NCI-H748 (cell line): ENCODE data around the gene NDUFV3.
"Not testable (repeated sequence)": the region's sequence is repeated elsewhere in the genome, so short reads cannot be mapped to it uniquely, and the experiment has no call there.

ENCODE experiments used
- DNase-seq: peaks from one replicate; lab custom pipeline; 2025; ENCODE audit not compliant: unreplicated experiment; lab: John Stamatoyannopoulos, UW

NDUFV3 gene

DNA sequence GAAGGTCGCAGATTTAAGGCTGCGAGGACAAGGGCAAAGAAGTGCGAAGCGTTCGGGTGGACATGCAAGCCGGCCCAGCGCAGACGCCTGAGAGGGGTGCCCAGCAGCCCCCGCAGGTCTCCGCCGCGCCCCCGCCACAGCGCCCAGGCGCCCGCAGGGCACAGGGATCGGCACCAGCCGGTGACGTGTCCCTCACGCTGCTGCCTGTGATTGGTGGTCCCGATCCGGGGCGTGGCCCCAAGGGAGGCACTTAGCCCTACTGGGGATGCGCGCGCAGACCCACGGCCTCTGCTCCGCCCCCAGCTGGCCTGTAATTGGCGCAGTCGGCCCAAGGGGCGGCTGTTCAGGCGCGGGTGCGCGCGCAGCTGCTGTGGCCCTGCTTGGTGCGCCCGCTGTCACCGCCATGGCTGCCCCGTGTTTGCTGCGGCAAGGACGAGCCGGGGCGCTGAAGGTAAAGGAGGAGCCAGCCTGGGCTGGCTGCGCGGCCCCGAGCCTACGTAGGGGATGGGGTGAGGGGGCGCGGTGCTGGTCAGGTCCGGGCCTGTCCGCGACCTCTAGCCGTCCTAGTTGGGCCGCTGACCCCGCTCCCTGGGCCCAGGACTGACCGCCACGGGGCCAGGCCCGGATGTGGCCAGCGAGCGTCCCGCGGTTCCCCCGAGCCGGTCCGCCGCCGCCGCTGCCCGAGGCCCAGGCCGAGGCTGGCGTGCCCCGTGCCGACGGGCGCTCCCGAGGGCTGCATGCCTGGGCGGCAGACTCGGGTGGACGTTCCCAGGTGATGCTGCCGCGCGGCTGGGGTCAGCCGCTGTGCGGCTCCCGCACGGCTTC lies at the start of gene NDUFV3:
NDUFV3 (plus strand) TSS at position 379 of the 825 bp plus-strand sequence; CDS start at position 404, 25 bp downstream.
- peak; percentile 98 for DNase-seq

DNA sequence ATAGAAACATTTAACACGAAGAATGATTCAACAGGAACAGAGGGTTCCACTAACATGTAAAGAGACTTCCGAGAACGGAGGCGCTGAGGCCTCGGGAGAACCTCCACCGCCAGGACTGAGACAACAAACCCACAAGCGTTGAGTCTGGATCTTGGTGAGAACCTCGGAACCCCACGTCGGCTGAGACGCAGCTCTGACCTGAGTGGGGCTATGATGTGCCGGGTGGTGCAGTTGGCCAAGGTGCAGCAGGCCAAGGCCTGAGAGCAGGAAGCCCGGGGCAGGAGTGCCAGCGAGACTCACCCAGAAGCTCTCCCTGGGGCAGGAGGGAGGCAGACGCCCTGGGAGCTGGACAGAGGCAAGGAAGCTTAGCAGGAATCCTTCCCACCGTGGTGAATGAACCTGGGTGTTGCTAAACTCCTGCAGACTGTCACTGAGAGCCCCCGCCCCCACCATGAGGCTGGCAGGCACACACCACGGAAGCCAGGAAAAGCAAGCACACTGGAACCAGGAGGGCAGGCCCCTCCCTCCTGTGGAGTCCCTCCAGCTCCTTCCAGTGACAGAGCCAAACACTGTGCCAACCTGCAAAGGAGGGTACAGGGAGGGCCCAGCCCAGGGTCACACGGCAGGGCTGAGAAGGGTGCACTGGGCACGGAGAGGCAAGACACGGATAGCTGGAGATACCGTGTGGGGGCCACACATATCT lies 48.5 kb upstream of the NDUFV3 start:
- DNase-seq: no peak

DNA sequence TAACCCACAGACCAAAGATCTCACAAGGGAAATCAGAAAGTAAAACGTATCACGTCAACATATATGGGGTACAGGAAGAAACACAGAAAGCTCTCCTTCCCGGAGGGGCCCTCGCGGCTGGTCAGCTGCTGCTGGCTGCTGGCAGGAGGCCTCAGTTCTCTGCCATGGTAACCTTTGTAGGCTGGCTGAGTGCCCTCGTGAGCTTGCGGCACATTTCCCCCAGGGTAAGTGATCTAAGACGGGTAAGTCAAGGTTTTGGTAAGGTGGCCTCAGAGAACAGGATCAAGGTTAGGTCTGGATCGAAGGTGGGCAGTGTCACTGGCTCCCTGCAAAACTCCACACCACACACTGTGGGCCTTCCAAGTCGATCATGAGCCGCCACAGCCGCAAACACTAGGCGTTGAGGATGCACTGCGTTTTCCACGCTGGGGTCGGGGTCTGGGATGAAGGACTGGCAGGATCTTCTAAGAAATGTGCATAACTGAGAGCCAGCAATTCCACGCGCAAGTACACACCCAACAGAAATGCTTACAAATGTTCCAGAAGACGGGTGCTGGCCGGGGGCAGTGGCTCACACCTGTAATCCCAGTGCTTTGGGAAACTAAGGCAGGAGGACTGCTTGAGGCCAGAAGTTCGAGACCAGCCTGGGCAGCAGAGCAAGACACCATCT lies 47.7 kb upstream of the NDUFV3 start:
- no peak for DNase-seq

DNA sequence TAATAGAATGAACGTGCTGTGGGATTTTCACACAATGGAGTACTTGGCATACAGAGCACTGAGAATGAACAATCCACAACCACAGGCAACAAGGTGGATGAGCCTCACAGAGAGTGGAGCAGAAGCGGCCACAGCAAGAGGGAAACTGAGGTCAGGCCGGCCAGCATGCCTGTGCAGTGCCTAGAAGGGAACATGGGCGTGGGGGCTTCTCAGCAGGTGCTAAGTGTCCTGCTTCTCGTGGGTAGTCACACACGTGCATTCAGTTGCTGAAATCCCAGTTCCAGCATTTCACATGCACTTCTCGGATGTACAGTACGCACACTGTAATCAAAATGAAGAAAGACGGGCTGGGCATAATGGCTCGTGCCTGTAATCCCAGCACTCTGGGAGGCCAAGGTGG lies 46.9 kb upstream of the NDUFV3 start:
- no peak for DNase-seq

DNA sequence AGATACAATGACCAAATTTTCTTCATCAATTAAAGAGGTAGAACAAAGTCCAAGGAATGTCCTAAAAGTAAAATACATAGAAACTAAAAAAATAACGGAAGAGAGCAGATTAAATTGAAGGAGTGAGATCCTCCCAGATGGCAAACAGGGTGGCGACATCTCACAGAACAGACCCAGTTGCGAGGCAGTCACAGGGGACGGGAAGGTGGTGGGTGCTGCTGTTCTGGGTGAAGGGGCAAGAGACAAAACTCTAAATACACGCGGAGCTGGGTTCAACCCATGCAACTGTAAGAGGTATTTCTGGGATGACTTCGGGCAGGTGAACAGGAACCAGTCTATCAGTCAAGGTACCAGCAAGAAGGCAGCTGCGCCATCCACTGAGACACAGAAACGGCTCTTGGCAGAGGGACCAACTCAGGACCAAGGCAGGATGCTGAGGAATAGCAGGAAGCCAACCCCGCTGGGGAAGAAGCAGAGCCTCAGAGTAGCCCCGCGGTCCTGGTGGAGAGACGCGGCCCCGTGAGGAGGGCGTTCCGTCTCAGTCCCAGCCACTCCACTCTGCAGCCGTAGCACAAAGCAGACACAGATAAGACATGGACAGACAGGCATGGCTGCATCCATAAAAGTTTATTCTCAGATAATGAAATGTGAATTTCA lies 45.9 kb upstream of the NDUFV3 start:
- DNase-seq: no peak

DNA sequence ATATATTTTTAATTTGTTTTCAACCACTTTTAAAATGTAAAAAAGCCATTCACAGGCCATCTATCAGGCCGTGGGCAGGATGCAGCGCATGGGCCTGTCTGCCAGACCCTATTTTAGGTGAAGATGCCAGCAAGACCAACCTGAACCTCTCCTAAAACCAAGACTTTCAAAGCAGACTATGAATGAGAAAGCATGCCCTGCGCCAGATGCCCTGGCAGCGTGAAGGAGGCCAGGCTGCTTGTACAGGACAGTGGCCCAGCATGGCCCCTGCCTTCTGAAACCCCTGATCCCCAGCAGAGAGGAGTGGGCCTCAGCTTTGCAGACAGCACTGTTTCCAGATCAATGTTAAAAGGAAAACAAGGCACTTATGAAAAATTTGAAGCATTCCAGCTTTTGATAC lies 45.4 kb upstream of the NDUFV3 start:
- no peak for DNase-seq

DNA sequence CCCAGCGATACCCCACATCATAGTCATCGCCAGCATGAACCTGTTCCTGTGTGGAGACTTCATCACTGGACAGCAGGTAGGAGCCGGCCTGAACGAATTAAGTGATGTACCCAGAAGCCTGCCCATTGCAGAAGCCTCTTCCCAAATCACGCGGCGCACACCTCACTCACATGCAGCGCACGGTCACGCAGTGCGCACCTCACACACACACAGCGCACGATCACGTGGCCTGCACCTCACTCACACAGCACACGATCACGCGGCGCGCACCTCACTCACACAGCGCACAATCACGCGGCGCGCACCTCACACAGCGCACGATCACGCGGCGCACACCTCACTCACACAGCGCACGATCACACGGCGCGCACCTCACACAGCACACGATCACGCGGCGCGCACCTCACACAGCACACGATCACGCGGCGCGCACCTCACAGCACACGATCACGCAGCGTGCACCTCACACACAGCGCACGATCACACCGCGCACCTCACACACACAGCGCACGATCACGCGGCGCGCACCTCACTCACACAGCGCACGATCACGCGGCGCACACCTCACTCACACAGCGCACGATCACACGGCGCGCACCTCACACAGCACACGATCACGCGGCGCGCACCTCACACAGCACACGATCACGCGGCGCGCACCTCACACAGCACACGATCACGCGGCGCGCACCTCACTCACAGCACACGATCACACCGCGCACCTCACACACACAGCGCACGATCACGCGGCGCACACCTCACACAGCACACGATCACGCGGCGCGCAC lies 44.8 kb upstream of the NDUFV3 start:
- not testable (repeated sequence) for DNase-seq

DNA sequence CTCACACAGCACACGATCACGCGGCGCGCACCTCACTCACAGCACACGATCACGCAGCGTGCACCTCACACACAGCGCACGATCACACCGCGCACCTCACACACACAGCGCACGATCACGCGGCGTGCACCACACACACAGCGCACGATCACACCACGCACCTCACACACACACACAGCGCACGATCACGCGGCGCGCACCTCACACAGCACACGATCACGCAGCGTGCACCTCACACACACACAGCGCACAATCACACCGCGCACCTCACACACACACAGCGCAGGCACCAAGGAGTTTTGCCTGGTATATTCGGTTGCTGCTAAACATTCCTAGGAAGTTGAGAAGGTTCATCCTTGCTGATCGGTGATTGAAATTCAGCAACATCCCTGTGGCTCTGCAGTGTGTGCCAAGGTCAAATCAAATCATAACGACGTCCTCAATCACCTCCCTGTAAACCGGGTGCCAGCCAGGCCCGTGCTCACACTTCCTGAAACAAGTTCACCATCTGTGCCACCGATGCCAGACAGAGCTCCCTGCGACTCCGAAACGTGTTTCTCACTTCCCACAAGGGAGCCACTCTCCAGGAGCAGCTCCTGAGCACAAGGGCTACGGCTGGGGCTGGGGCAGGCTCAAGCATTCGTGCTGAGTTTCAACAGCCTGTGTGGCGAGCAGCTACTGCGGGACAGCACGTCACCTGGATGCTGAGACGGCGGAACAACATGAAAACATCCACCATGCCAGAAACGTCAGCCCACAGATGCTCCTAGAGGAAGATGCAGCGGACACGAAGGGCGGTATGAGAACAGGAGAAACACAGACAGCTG lies 44.0 kb upstream of the NDUFV3 start:
- DNase-seq: no peak

DNA sequence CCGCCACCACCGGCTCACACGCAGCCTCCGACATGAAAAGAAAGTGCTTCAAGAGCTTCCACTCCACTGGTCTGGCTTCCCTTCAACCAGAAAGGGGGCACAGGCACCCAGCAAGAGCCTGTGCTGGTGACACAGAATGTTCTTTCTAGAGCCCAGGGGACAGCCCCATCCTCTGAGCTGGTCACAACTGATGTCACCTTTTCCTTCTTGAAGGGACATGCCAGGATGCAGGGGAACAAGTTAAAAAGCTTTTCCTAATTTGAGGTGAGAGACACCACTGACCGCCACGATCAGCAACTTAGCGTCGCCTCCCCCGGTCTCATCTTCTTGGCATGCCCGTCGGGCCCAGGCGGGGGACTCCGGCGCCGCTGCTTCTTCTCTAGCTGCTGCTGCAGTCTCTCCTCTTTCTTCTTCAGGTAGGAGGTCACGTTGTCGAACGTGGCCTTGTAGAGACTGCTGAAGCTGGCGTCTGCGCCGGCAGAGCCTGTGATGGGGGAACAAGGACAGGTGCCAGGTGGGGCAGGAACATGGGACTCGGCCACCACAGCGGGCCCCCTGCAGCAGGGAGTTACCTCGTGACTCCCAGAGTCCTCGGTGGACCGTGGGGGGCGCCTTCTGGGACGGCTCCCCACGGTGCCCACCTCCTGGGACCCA lies 43.2 kb upstream of the NDUFV3 start:
- DNase-seq: no peak

DNA sequence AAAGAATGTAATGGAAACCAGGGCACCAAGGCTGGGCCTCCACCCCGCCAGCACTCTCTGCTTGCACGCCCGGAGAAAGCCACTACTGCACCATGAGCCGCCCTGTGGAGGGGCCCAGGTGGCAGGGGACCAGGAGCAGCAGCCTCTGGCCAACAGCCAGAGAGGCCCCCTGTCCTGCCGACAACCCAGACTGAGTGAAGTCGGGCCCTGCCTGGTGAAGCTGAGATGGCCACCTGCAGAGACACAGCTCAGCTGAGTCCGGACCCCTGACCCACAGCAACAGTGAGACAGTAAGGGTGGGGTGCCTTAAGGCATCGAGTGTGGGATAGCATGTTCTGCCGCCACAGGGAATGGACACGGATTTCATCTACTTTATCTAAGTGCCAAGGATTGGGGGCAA lies 42.6 kb upstream of the NDUFV3 start:
- no peak for DNase-seq

DNA sequence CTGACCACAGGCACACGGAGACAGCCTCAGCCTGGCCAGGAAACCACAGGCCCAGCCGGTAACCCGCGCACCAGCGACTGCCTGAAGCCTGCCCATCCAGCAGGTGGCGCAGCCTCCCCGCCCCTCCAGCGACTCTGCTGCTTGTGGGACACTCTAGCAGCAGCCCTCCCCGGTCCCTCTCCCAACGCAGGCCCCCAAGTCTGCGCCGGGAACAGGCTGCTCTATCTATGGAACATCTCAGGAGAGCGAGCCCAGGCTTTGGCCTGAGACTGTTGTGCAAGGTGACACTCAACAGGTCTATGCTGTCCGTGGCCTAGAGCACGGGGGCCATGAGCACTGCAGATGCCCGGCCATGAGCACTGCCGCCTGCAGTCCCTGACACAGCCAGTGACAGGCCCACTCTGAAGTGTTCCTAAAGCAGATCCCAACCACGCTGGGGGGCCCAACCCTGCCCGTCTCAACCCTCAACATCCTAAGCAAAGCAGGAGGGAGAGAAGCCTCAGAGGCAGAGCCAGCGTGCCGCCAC lies 42.2 kb upstream of the NDUFV3 start:
- DNase-seq: no peak

DNA sequence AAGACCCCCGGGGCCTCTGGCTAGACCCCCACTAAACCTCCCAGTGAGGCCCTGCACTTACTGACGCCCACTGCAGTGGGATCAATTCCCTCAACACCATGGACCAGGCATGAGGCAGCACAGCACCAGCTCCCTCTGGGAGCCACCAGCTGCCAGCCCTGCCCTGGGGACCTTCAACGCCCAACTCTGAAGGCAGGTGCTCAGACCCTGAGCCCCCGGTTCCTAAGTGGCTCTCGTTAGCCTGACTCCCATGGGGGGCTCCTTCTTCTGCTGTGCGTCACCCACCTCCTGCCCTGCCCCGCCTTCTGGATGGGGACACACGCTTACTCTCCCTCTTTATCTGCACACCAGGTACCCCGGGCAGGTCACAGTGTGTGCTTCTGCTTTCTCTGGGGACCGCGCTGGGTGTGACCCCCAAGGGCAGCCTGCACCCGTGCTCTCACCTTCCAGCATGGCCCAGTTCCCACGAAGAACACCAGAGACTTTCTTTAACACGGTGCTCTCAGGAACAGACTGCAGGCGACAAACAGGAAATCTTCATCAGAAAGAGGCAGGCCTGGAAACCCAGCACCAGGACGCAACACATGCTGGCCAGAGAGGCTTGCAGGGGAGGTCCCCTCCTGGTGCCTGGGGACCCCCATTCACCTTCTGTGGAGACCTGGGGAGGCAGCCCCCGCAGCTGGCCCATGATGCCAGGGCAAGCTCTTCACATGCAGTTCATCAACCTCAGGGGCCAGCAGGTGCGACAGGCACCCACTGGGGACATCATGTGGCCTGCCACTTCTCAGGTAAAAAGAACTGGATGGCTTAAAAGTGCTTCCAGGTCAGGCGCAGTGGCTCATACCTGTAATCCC lies 41.1 kb upstream of the NDUFV3 start:
- no peak for DNase-seq

DNA sequence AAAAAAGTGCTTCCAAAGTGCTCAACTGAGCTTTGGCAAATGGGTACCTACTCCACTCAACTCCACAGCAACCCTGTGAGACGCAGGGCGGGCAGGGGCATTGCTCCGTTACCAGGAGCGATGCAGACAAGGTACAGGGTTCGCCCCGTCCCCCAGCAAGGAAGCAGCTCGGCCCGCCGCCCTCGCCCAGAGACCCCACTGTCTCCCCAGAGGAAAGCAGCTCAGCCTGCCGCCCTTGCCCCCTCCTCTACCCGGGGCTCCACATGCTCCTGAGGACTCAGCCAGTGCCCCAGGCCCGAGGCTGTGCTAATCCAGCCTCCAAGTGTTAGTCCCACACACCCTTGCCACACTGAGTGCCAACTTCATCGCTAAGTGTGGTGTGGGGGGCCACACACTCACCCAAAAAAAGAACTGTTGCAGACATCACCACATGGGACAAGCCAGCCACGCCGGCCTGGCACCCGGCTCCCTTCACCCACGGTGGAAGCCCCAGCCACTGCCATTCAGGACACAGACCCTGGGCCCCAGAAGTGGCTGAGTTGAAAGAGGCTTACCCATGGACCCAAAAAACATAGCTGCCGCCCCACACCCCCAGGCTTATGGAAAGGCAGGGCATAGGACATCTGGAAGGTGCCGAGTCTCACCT lies 40.1 kb upstream of the NDUFV3 start:
- no peak for DNase-seq

DNA sequence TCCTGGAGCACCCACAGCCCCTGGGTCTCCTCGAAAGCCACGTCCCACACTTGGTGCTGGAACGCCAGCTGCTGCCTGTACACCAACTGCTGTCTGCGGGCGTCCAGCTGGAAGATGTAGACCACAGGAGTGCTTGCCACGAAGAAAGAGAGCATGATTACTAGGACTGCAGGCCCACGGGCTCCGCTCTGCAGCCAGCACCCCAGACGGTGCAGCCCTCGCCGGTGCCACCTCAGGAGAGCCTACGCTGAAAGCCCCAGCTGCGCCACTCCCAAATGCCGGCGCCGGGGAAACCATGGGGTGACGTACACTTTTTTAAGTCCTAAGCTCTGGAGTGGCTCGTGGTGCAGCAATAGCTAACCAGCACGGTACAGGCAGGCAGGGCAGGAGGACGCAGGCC lies 39.5 kb upstream of the NDUFV3 start:
- no peak for DNase-seq

DNA sequence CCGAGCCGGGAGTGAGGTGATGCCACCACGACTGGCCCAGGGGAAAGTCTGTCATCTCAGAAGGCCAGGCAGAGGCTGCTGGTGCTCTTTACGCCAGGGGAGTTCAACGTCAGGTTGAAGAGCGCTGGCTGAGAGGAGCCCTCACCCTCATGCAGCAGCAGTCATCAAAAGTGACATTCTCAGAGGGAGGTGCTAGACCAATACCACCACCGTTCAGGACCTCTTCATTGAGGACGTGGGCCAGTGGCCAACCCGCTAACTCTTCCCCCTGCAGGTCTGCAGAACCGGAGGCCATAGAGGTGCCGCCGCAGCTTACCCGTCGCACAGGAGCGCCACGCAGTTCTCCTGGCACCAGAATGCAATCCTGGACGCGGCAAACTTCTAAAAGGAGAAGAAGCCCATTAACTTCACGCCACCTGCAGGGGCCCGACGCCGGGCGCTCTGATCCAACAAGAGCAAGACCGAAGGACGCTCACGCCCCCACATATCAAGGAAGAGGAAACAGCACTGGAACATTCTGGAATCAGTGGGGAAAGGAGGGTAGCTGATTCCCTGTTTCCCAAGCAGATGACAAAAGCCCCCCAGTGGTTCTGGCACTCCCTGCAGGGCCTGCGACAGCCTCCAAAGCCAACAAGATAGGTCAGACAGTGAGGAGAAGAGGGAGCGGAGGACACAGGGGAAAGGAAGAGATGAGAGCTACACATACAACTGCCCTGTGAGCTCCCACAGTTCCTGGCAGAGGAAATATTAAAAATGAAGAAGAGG lies 38.7 kb upstream of the NDUFV3 start:
- no peak for DNase-seq

DNA sequence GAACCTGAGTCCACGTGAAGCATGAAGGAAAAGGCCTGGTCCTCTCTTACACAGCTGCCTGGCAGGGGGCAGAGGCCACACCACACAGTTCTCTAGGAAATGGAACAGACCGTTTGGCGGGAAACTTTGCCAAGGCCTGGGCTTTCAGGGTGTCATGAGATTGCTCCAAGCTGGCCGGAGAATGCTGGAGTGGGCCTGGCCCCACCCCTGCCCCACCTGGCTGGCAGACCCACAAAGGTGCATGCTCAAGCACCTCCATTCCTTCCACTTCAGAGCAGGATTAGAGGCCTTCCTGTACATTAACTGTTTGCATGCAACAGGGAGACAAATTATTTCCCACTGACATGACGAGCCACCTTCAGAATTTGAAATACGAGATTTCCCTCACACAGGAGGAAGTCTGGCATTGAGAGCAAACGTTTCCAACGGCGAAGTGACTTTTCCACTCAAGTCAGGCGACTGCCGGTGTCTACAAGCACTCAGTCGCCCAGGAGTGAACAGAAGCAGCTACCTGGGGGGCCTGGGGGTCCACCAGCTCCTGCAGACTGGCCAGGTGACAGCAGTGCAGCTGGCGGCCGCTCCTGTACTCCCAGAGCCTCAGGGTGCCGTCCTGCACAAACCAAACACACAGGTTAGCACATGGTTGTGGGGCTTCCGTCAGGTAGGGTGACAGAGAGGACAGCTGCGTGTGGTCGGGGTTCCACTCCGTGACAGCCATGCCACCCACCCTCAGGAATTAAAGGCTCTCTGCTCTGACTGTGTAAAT lies 37.8 kb upstream of the NDUFV3 start:
- DNase-seq: no peak
